HG02759 (cell line): ENCODE measurements around the gene REPIN1.

Experiments
- ATAC-seq: cut with Tn5 transposase; IDR thresholded peaks from one replicate; pipeline ENCODE4 v1.9.1; 2021; ENCODE audit warnings: mild to moderate bottlenecking, moderate library complexity; ENCODE audit not compliant: unreplicated experiment

REPIN1 gene

GRCh38 chr7:150359622-150360362 lies 8.8 kb upstream of the REPIN1 start:
- no peak for ATAC-seq

GRCh38 chr7:150360363-150361058 lies 8.1 kb upstream of the REPIN1 start:
- ATAC-seq, result no peak

DNA sequence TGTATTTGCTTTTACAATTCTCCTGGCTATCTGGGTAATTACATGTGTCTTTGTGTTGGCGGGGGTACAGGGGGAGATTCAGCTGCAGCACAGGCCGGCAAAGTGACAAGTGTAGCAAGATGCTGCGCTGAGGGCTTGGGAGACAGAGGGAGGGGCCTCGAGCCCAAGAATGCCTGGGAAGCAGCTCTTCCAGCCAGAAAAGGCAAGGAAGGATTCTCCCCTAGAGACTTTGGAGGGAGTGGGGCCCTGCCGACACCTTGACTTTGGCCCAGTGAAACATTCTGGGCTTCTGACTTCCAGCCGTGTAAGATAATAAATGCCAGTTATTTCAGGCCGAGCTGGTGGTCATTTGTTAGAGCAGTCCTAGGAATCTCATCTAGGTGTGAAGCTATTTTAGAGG lies 7.2 kb upstream of the REPIN1 start:
- ATAC-seq, result no peak

DNA sequence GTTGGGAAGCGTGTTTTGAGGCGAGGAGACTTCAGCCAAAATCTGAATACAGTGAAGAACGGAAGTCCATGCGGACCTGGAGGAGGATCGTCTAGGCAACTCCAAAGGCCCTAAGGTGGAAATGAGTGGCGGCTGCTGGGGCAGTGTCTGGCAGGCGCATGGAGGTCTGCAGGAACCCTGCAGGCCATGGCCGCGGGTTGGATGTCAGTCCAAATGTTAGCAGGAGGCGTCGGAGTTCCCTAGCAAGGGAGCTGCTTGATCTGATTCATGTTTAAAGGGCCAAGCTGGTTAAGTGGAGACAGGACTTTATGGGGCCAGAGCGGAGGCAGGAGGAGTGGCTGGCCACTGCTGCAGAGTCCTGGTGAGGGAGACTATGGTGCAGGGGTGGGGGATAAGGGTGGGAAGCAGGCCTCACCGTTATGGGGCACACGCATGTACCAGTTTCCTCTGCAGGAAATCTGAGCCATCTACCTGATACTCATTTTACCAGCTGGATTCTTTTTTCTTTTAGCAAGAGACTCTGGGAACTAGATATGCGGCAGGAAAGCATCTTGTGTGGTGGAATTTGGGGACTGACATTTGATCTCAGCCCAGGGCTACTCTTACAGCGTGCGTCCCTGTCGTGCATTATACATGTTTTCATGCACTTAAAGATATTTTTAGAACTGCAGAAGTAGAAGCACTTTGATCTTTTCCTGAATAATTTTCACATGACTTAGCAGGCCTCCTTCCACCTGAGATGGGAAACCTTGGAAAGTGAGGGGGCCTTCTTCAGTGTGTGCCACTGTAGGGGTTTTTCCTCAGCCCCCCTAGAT lies 6.6 kb upstream of the REPIN1 start:
- ATAC-seq, result no peak

DNA sequence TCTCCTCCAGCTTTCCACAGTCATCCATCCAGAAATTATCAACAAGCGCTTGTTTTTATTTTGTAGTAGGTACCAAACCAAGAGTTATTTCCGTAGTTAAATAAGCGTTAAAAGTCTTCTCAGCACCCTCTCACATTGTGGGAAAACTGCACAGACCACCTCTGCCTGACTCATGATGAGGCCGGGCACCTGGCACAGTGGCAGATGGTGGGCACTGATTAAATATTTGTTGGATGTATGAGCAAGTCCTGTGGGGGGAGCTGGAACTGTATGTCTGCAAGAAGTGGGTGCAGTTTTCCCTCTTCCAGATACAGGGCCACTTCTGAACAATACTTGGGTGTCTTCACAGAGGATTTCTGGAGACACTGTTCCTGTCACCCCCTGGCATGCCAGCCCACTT lies 5.3 kb upstream of the REPIN1 start:
- ATAC-seq, result no peak

DNA sequence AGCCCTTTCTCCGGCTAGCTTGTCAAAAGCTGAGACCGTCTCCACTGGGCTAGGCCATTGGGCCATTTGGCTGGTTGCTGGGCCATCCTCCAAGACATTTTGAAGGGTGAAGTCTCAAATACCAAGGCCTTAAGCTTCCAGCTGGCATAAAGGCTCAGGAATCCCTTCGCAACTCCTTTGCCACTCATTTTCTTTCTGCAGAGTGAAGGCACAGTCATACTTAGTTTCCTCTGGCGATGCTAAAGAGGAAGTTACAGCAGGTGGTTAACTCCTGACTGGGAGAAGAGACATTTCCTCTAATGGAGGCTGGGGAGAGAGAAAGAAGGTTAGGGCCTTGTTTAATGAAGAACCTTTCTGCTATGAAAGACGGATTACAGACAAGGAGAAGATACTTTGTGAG lies 4.8 kb upstream of the REPIN1 start:
- ATAC-seq, result peak; percentile 22

DNA sequence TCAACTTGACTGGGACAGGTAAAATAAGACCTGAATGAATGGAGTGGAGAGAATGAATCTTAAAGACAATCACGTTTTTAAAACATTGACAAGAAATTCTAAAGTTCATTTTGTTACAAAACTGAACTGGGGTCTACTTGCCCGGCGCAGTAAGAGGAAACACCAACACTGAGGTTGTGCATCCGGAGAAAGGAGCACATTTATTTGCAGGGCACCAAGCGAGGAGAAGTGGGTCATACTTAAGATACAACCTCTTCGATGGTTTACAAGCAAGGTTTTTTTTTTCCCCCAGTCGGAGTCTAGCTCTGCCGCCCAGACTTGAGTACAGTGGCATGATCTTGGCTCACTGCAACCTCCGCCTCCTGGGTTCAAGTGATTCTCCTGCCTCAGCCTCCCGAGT lies 3.4 kb upstream of the REPIN1 start:
- no peak for ATAC-seq

DNA sequence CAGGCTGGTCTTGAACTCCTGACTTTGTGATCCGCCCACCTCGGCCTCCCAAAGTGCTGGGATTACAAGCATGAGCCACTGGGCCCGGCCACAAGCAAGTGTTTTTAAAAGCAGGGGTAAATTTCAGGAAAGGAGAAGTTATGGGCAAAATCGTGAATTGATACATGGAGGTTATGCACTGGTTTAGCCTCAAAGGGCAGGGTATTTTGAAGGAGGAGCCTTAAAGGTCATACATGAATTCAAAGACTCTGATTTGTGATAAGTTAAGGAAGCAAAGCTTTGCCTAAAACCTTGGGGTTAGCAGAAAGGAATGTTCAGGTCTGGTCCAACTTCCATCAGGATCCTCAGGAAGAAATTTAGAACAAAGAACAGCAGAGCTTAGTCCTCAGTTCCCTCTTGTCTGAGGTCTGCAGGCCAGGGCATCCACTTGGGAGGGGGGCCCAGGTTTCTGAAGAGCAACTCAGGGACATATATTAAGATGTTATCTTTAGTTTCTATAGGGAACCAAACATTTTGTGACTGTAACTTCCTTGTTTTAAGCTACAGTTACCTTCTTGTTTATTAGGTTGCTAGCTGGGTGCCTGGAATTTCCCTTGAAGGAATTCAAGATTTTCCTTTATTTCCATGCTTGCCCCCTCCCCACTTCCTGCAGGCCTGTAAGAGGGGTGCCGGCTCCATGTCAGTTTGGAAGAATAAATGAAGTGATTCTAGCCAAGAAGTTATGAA lies 2.8 kb upstream of the REPIN1 start:
- ATAC-seq, result no peak

- ATAC-seq, result no peak
Observed at GRCh38 chr7:150367677-150368095, 936 bp upstream of the REPIN1 start.

DNA sequence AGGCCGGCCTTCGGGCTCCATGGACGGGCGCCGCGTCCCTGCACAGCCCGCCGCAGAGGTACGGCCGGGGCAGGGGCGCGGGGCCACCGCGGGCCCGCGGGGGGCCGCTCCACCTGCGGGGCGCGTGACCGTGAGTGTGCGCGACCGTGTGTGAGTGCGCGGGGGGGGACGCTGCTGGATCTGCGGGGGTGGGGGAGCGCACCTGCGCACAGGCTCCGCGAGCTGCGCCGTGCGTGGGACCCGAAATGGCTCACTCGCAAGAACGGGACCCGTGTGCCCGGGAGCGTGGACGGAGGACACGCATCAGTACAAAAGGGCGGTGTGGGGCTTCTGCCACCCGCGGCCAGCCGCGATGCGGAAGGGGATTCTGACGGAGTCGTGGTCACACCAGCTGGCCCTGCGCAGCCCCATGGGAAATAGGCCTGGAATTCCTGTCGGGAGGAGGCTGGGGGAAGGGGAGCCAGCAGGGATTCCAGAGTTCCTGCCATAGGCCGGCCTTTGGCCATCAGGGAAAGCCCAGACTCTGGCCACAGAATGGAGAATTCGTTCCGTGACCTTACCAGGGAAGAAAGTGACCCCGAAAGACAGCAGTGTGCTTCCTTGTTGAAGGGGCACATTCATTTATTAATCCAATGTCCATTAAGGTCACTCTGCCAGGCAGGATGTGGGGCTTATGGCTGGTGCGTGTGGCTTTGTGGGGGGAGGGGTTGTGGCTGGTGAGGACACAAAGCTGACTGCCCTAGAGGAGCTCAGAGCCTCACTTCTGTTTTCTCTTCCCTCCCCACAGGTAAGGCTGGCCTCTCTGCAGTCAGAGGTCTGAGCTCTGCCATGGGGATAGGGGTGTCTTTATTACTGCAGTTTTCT lies 494 bp downstream of the REPIN1 start:
- peak; percentile 28 for ATAC-seq

GRCh38 chr7:150369748-150370501 lies 1.3 kb downstream of the REPIN1 start:
- no peak for ATAC-seq

DNA sequence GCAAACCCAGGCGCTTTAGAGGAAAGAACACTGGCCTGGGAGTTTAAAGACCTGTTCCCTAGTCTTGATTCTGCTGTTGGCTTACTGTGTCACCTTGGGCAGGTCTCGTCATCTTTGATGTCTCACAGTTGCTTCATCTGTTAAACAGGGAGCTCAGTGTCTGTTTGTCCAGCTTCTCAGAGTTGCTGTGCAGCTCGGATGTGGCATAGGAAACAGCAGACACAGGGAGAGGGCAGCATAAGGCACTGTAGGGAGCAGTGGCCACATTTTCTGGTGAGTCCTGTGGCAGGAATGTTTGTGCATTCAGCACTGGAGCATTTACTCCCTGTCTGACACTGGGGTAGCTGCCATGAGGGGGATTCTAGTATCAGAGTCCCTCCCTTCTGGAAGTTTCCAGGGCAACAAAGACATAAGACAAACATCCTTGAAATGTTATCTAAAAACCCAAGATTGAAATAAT lies 2.0 kb downstream of the REPIN1 start:
- no peak for ATAC-seq

- ATAC-seq, result no peak
Observed at GRCh38 chr7:150371131-150371995, 2.7 kb downstream of the REPIN1 start.

- ATAC-seq, result no peak
Observed at GRCh38 chr7:150371996-150372270, 3.3 kb downstream of the REPIN1 start.

GRCh38 chr7:150372271-150373048 lies 3.8 kb downstream of the REPIN1 start:
- ATAC-seq, result no peak

DNA sequence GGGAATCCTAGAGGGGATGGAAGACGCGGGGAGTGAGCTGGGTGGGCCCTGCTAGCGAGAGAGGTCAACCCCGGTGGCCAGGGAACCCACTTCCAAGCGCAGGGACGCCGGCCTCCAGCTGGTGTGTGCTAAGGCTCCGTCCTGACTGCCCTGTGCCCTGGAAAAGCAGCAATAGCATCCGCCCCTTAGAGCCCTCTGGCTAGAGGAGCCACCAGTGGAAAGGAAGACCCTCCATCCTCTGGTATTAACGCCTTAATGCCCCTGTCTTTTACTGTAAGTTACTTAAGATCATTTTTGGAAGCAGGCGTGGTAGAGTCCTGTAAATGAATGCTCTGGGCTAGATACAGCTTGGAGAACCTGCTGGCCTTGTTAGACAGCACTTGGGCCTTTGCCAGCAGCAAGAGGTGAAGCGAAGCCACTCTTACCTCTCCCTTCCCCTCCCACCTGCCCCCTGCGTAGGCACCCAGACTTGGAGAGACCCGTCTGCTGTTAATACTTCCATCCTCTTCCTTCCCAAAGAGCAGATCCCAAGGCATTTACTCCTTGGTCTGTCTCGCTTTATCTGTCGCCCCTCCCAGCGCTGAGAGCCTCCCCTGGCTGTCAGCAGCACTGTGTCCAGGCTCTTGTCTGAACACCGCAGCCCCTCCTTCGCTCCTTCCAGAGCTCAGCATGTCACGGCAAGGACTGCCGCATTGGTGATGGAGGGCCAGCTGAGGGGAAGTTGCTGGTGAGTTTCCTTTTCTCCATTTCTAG lies 4.6 kb downstream of the REPIN1 start:
- no peak for ATAC-seq

DNA sequence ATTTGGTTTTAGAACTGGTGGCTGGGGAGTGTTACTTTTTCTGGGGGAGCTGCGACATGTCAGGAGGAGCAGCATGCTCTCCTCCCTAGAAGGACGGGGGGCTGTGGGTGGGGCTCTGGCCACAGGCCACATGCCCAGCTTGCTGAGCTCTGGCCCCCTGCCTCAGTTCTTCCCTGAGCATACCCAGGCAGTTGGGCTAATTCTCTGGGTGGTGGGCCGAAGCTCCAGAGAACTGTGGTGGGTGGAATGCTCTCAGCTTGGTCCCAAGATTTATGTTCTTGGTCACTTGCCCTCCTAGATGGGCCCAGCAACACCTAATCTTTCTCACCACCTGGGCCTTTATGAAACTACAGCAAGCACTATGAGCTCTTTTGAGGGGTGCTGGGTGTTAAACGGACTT lies 5.4 kb downstream of the REPIN1 start:
- no peak for ATAC-seq
